ENCODE data around the gene DTYMK.

The DTYMK gene

DNA sequence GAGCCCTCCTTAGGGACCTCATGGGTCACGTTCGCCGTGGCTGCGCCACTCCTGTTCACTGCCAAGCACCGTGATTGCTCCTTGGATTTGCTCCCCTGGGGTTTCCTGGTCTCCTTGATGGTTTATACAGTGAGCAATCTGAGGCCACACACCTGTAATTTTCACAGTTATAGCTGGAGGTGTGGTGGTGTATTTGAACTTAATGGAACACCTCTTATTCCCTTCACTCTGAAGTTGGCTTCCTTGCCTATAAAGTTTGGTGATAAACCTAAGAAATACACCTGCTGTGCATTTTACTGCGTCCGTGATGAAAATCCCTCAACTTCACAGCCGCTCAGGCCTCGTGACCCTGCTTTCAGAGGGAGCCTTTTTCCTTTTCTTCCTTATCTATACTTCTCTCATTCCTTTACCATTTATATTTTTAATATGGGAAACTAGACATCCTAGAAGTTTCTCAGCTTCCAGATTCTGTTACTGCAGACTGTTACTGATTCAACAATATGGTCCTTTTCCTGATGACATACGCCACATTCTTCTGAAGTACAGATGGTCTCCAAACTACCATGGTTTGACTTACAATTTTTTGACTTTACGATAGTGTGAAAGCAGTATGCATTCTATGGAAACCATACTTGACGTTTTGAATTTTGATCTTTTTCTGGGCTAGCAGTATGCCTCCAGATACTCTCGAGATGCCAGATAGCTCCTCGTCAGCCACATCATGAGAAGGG is 40.5 kb downstream of the DTYMK start:
- DNase-seq = no peak

DNA sequence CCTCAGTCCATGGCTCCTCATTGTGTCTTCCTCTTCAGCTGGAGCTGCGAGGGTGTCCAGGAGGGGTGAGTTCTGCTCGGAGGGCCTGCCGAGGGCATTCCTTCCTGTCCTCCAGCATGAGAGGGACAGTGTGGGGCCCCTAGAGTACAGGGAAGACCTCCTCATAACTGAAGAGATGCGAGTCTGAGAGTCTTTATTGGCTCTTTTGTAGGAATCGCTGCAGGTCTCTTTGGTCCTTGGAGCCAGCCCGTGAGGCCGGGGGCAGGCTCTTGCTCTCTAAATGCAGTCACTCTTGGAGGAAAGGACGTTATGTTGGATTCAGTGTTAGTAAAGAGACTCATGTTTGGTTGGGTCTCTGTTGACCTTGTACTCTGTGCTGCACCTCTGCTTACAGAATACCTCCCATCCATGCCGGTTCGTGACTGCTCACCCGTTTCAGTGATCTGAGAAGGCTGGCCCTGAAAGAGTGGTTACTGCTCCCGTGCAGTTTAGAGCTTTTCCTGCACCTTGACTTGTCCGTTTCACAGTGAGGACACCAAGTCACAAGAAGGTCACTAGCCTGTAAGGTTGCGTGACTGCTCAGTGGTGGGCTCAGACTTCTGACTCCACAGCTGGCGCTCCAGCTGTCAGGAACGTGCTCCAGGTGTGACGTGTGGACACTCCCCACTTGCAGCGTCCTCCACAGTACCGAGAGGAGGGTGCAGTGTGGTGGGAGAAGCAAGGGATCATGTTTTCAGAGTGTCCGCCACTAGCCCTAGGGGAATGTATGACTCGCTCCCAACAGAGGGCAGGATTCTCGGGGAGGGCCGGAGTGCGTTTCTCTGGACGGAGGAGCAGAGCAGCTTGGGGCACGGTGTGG is 41.3 kb downstream of the DTYMK start:
- no peak for DNase-seq

DNA sequence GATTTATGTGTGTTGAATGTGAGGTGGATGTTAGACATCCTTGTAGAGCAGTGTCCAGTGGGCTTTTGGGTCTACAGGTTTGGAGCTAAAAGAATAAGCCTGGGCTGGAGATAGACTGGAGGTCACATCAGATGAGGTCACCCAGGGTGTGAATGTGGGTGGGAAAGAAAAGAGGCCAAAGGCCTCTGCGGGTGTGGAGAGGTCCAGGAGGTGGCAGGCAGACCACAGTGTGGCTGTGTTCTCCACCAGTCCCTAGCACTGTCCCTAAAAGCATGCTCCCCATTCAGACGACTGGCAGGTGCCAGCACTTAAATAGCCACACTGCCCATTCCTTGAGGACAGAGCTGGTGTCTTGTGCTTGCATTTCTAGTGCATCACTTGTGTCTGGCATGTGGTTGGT is 45.0 kb downstream of the DTYMK start:
- DNase-seq = no peak

DNA sequence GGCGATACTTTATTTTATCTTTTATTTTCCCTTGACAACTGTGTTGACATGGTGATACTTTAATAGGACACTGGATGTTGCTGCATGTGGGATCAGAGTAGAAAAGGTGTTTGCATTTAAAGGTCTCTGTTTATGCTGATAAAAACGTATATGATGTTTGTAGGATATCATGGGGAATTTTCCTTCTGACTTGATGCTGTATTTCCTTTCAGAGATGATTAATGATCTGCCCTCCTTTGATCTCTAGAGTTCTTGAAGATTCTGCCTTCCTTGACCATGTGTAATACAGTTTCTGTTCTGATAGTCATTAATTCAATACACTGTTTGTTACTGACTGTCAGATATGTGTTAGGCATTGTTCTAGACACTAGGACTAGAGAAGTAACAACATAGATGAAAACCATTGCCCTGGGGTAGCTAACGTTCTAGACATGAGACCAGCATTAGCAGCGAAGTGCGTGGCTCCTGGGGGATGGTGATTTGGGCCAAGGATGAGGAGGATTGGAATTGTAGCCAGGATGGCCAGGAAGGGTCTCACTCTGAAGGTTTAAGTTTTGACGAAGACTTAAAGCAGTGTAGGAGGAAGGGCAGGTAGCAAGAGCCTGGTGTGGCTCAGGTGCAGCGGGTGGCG is 46.3 kb downstream of the DTYMK start:
- DNase-seq = no peak

DNA sequence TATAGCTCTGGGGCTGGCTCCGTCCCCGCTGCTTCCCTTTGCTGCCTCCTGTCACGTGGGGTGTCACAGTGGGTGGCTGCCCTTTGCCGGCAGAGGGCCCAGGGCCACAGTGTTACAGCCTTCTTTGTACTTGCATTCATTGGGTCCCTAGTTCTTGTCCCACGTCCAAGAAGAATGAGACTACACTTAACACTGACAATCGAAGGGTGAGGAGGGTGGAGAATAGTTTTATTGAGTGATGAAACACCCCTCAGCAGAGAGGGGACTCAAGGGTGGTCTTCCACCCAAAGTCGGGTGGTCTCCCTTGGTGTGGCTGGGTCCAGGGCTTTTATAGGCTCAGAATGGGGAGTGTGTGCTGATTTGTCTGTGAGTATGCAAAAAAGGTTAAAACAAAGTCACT is 47.2 kb downstream of the DTYMK start:
- no peak for DNase-seq

DNA sequence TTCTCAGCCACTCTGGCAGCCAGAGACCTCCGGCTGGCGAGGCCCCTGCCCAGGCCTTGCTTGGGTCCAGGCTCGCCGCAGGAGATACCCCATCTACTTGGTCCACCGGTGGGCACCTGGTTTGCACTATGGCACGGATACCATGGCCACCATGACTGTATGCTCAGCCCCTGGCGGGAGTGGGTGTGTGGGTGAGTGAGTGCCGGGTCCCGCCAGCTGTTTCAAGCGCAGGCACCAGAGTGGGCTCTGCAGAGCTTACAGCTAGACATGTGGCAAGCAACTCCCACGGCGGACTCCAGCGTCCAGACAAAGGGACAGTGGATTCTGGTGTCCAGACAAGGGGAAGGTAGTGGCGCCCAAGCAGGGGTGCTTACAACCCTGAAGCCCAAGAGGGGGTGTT is 47.7 kb downstream of the DTYMK start:
- DNase-seq = no peak

DNA sequence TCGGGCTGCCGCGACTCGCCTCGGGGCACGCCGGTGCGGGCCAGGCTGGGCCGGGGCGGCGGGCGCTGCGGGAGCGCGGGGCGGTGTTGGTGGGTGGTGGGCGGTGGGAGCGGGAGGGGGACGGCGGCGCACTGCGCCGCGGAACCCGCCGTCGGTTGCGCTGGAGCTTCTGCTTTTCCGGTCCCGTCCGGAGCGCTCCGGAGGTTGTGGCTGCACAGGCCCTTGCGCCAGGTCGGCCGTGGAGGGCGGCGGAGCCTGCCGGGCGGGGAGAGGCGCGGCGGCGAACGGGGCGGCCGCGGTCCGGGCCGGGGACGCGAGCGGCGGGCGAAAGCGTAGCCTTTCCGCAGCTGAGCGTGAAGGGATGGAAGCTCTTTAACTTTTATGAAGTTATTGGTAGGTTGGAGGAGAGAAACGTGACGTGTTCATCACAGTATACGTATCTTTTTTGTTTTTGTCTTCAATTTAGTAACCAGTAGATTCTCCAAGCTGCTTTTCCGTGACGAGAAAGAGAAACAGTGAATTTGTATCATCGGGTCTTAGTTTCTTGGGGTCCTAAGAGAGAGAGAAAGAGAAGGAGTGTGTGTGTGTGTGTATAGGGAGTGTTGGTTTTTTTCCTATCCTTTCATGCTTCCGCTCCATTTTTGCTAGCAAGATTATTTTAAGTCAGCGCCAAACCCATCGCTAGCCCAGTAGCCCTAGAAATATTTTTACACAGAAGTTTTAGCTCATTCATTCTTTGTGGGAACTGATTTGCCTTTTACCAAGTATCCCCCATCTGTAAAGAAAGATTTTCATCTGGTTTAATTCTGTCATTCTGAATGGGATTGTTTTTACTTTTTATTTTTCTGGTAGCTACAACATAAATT is 48.6 kb downstream of the DTYMK start:
- DNase-seq = no peak

DNA sequence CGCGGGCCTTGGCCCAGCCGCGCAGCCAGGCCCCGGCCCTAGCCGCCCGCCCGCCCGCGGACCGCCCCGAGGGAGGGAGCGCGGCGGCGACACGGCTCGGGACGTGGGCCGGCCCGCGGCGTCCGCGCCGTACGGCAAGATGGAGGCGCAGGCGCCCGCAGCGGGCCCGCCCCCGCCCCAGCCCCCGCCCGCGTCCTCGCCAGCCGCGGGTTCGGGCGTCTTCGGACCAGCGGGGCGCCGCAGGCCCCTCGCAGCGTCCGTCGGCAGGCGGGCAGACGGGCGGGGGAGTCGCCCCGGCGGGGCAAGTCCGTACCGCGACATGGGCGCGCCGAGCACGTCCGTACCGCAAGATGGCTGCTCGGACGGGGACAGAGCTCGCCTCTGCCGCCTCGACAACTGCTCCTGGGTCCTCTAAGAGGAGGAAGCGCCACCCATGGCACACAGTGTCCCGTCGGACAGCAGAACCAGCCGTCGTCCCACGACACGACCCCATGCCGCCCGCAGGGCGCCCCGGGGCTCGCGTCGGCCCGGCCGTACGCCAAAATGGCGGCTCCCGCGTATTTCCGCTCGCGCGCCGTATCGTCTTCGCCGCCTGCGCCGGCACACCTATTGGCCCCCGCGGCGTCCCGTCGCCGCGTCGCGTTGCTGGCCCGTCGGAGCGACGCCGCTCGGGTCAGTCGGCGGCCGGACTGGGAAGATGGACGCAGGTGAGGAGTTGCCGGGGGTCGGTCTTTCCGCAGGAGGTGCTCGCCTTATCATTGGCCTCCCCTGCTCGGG is 49.4 kb downstream of the DTYMK start, which contains the start of the genes ATG4B and THAP4:
TSS of gene ATG4B (plus strand) at position 676 of the 777 bp plus-strand sequence. CDS start at position 698, 22 bp downstream.
TSS of gene THAP4 (minus strand) at position 141 of the 777 bp plus-strand sequence. CDS start 141 bp downstream, outside the sequence.
- peak; percentile 81 to 85 for DNase-seq

DNA sequence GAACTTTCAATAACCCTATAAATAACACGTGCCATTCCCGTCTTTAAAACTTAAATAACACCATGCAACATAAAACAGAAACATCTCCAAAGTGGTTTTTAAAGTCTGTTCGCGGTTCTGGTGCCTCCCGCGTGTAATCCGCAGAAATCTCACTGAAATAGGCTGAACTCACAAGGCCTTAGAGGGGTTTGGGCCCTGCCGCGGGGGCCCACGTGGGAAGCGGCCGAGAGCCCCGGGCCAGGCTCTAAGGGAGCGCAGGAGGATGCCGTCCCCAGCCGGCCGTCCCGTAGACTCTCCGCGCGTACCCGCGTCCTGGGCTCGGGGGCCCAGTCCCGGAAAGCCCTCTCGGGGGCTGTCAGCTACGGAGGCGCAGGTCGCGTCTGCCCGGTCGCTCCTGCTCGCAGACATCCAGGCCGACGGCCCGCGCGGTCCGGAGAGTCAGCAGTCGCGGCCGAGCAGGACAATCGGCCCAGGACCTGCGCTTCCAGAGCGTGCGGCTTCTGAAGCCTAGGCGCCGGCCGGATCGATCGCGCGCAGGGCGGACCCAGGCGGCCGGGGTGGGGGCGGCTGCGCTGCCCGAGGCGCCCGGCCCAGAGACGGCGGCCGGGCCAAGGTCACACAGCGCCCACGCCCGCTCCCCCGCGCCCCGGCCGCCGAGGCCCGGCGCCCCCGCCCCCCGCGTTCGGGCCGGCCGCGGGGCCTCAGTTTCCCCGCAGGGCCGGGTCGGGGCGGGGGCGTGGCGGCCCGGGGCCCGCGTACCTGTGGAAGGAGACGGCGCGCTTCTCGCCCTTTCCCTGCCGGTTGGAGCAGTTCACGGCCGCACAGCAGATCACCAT is 50.2 kb downstream of the DTYMK start:
- DNase-seq = peak in 1 of 2 experiments; percentile 15

DNA sequence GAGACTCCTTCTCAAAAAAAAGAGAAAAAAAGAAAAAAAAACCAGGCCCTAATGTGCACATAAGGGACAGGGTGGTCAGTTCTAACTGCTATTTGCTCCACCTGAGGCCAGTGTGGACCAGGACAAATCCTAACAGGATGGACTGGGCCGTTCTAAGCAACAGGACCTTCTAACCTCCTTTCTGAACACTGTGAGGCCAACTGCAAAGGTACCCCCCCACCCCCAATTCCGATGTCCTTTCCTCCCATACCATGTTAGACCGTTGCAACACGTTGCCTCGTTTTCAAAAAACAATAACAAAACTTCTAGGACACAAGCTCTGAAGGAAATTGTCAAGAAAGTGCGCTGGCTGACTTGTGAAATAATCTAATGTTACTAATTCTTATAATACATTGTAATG is 50.9 kb downstream of the DTYMK start:
- no peak for DNase-seq

DNA sequence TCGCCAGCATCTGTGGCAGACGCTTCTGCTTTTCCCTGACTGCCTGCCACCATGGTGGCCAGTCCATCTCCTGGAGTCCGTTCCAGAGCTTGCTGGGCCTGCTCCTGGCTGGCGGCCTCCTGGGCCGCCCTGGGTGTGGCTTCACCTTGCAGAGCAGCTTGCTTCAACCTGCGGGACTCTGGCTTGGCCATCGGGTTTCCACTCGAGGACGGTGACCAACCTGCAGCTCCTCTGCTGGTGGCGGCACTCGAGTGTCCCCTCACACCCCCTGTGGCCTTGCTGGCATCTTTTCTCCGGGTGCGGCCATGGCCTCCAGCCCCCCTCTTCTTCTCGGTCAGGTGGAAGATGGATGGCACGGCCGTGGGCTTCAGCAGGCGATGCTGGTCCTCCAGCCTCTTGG is 53.1 kb downstream of the DTYMK start:
- no peak for DNase-seq

DNA sequence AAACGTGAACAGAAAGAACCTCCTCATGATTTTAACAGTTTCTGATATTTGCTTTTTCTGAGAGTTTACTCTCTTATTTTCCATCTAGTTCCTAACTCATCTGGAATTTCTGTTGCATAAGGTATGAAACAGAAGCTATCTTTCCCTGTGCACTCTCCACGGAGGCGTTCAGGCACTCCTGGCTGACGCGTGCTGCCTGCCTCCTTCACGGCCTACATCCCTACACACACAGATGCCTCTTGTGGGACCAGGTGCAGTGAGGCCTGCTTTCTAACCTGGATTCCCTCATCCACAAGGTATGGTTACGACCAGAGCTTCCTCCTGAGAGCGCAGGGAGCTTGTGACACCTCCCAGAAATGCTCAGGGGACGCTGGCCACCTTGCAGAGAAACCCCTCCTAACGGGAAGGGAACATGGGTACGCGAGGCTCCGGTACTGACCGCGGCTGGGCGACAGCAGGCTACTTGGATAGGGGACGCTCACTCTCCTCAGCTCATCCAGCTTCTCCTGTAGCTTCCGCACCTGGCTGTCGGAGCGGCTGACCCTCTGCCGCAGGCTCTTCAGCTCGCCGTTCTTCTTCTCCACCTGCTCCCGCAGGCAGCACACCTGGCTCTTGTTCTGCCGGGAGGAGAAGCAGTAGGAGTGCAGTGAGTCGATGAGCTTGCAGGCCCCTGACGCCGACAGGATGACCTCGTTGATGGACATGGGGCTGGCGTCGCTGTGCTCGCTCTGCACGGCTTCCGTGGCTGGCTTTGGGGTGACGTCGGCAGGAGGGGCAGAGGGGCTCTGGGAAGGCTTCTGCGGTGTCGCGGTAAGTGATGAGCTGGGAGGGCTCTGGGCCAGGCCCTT is 53.9 kb downstream of the DTYMK start:
- no peak for DNase-seq

DNA sequence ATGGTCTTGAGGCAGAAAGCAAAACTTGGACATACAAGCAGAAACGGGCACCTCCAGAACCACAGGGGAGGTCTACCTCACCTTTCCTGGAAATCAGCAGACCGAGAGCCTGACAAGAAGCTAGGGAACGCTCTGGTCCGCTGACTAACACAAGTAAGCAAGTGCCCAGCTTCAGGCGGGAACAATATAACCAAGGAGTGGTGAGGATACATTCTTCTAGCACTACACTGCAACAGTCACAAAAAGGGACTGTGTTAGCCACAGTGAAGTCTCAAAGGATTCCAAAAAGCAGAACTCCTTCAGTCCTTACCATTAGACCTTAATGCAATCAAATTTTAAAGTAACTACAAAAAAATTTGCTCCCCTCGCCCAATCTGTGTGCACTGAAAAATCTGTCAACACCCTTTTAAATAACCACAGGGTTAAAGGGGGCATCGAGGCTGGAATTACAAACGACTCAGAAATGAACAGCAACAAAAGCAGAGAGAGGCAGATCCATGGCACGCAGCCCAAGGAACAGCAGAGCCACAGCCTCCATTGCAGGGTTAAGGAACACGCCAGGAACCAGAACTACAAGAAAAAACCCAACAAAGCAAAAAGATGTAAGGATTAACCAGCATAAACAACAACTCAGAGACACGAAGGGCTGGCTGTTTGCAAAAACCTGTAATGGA is 56.7 kb downstream of the DTYMK start:
- no peak for DNase-seq

DNA sequence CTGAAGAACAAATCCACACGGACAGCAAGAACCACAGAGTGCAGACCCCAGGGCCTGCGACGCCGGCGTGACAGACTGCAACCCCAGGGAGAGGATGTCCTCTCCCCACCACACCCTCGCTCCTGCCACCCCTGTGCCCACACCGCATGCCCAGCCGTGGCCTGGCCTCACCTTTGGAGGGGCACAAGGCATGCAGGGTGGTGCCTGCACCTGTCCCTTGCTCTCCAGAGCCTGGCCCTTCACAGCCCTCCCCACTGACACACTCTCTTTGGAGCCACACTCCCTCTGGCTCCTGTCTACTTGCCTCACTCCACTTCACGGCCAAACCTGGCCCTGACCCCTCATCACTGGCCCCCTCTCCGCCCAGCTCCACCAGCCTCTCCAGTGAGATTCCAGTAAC is 58.9 kb downstream of the DTYMK start:
- no peak for DNase-seq

Data from NCI-H2081 (cell line).